Astrocyte of the hippocampus (primary cell): ENCODE data around the gene LEMD2.

Source experiments
- DNase-seq: peaks from one replicate; pipeline ENCODE4 v3.0.0; 2011; ENCODE audit warnings: low read depth, low spot score

LEMD2 gene

GRCh38 chr6:33757113-33757512 lies 31.8 kb downstream of the LEMD2 start:
- DNase-seq = no peak

- DNase-seq = no peak
Observed at GRCh38 chr6:33756211-33756954, 32.5 kb downstream of the LEMD2 start.

- peak; percentile 23 for DNase-seq
Observed at GRCh38 chr6:33755070-33755869, 33.7 kb downstream of the LEMD2 start.

GRCh38 chr6:33754222-33754621 lies 34.7 kb downstream of the LEMD2 start:
- DNase-seq = no peak

GRCh38 chr6:33752646-33753015 lies 36.3 kb downstream of the LEMD2 start:
- no peak for DNase-seq

GRCh38 chr6:33751771-33752645 lies 36.9 kb downstream of the LEMD2 start:
- DNase-seq = no peak

GRCh38 chr6:33750244-33750991 lies 38.5 kb downstream of the LEMD2 start:
- DNase-seq = no peak

- no peak for DNase-seq
Observed at GRCh38 chr6:33749401-33749800, 39.5 kb downstream of the LEMD2 start.

GRCh38 chr6:33748841-33749240 lies 40.1 kb downstream of the LEMD2 start:
- no peak for DNase-seq

- DNase-seq = no peak
Observed at GRCh38 chr6:33747823-33748222, 41.1 kb downstream of the LEMD2 start.

GRCh38 chr6:33746651-33747100 lies 42.3 kb downstream of the LEMD2 start, which contains the start of gene IP6K3:
TSS of gene IP6K3 (minus strand) at chr6:33746905. CDS start at chr6:33735476, 11,429 bp downstream.
- DNase-seq = peak; percentile 15

GRCh38 chr6:33746036-33746600 lies 42.8 kb downstream of the LEMD2 start:
- peak; percentile 68 for DNase-seq

GRCh38 chr6:33745548-33745947 lies 43.4 kb downstream of the LEMD2 start:
- no peak for DNase-seq

- no peak for DNase-seq
Observed at GRCh38 chr6:33744895-33745546, 43.9 kb downstream of the LEMD2 start.

- DNase-seq = peak; percentile 89
Observed at GRCh38 chr6:33744001-33744848, 44.7 kb downstream of the LEMD2 start.

- DNase-seq = no peak
Observed at GRCh38 chr6:33742837-33743236, 46.1 kb downstream of the LEMD2 start.

GRCh38 chr6:33742092-33742491 lies 46.8 kb downstream of the LEMD2 start:
- DNase-seq = no peak

- no peak for DNase-seq
Observed at GRCh38 chr6:33740794-33741193, 48.1 kb downstream of the LEMD2 start.

- DNase-seq = no peak
Observed at GRCh38 chr6:33740204-33740608, 48.7 kb downstream of the LEMD2 start.
